IMR-90 (cell line): ENCODE results near the gene PRKAR1B. TPM values are rescaled to one million over a fixed set of nuclear protein-coding genes. Genes with fewer than 3 reads are reported as not detected.

Experiments used
- ATAC-seq: fragments of 200-7000 bp; cut with Tn5 transposase; 2 replicates; pipeline ENCODE4 v1.9.1; 2020; ENCODE audit warnings: low read depth, mild to moderate bottlenecking, moderate library complexity
- BruUV-seq: library from RNA; stranded (reverse); fragments of 400-500 nt; replicated peaks from 2 replicates; lab custom pipeline; 2021; lab: Mats Ljungman, UMichigan
- CTCF ChIA-PET: fragments of 300-600 bp; formaldehyde crosslinking; extraction: SDS; loops from one replicate; lab custom pipeline; 2021; ENCODE audit warnings: antibody characterized with exemption; lab: Yijun Ruan, JAX
- POLR2A ChIA-PET: fragments of 300-600 bp; sonication (Branson Sonifier 250); formaldehyde crosslinking; loops from one replicate; lab custom pipeline; 2022; ENCODE audit warnings: antibody characterized with exemption; ENCODE audit not compliant: unreplicated experiment; lab: Charles Lee
- DNase-seq: peaks from one replicate; pipeline ENCODE4 v3.0.0; 2013
- H2AFZ ChIP-seq: replicated peaks from 2 replicates; pipeline ENCODE3; 2013; ENCODE audit warnings: low read length, mild to moderate bottlenecking; ENCODE audit not compliant: poor library complexity
- H2AK5ac ChIP-seq: 2 replicates; pipeline ENCODE4 v1.6.1; 2013; ENCODE audit warnings: low read depth, low read length, inconsistent platforms
- H2AK9ac ChIP-seq: replicated peaks from 2 replicates; pipeline ENCODE3; 2013; ENCODE audit warnings: mild to moderate bottlenecking, low read depth, low read length, moderate library complexity; ENCODE audit not compliant: poor library complexity
- H2BK120ac ChIP-seq: 2 replicates; pipeline ENCODE4 v1.6.1; 2013; ENCODE audit warnings: low read depth, low read length, inconsistent platforms
- H2BK15ac ChIP-seq: 3 replicates; pipeline ENCODE4 v1.6.1; 2013; ENCODE audit warnings: low read depth, low read length, inconsistent platforms
- H2BK20ac ChIP-seq: 2 replicates; pipeline ENCODE4 v1.6.1; 2013; ENCODE audit warnings: low read depth, mild to moderate bottlenecking, inconsistent platforms, low read length, moderate library complexity
- H2BK5ac ChIP-seq: 2 replicates; pipeline ENCODE4 v1.6.1; 2013; ENCODE audit warnings: mild to moderate bottlenecking, low read depth, low read length, inconsistent platforms; ENCODE audit not compliant: poor library complexity, severe bottlenecking
- H3K14ac ChIP-seq: replicated peaks from 2 replicates; pipeline ENCODE4 v1.6.1; 2013; ENCODE audit warnings: low read depth, low read length, inconsistent platforms
- H3K18ac ChIP-seq: 2 replicates; pipeline ENCODE4 v1.6.1; 2013; ENCODE audit warnings: low read depth, low read length, control low read depth
- H3K23ac ChIP-seq: 2 replicates; pipeline ENCODE4 v1.6.1; 2013; ENCODE audit warnings: low read depth, low read length, inconsistent platforms
- H3K27ac ChIP-seq: 2 replicates; pipeline ENCODE4 v1.5.1; 2013; ENCODE audit warnings: mild to moderate bottlenecking, control low read depth, low read length; ENCODE audit not compliant: insufficient read depth
- H3K27me3 ChIP-seq: 2 replicates; pipeline ENCODE4 v1.6.1; 2013; ENCODE audit warnings: low read length; ENCODE audit not compliant: control insufficient read depth, insufficient read depth
- H3K36me3 ChIP-seq: 2 replicates; pipeline ENCODE4 v1.6.1; 2013; ENCODE audit warnings: low read length, mixed read lengths; ENCODE audit not compliant: control insufficient read depth, insufficient read depth
- H3K4ac ChIP-seq: 2 replicates; pipeline ENCODE4 v1.6.1; 2013; ENCODE audit warnings: low read depth, low read length, inconsistent platforms
- H3K4me1 ChIP-seq: 2 replicates; pipeline ENCODE4 v1.6.1; 2013; ENCODE audit warnings: low read length, mixed read lengths; ENCODE audit not compliant: control insufficient read depth, insufficient read depth
- H3K4me2 ChIP-seq: 2 replicates; pipeline ENCODE4 v1.6.1; 2013; ENCODE audit warnings: low read depth, mild to moderate bottlenecking, control low read depth, low read length, moderate library complexity
- H3K4me3 ChIP-seq: 2 replicates; pipeline ENCODE4 v1.5.1; 2013; ENCODE audit warnings: low read depth, mild to moderate bottlenecking, control low read depth, low read length, moderate library complexity; ENCODE audit not compliant: insufficient read depth
- H3K56ac ChIP-seq: 2 replicates; pipeline ENCODE4 v1.6.1; 2013; ENCODE audit warnings: low read length, inconsistent platforms; ENCODE audit not compliant: insufficient read depth; ENCODE audit errors: extremely low read depth
- H3K79me1 ChIP-seq, 2 experiments: 2 replicates each; pipeline ENCODE4 v1.6.1; 2013; ENCODE audit warnings: low read length in 2 of 2, inconsistent platforms in 1 of 2, low read depth in 1 of 2
- H3K9ac ChIP-seq: 2 replicates; pipeline ENCODE4 v1.6.1; 2013; ENCODE audit warnings: low read depth, low read length, control low read depth
- H3K9me1 ChIP-seq: 2 replicates; pipeline ENCODE4 v1.6.1; 2013; ENCODE audit warnings: low read length, inconsistent platforms; ENCODE audit not compliant: insufficient read depth
- H3K9me3 ChIP-seq: 2 replicates; pipeline ENCODE4 v1.6.1; 2013; ENCODE audit warnings: low read length; ENCODE audit not compliant: control insufficient read depth, insufficient read depth
- H4K20me1 ChIP-seq: 2 replicates; pipeline ENCODE4 v1.6.1; 2013; ENCODE audit warnings: low read length, inconsistent platforms; ENCODE audit not compliant: insufficient read depth
- H4K5ac ChIP-seq: 2 replicates; pipeline ENCODE4 v1.6.1; 2013; ENCODE audit warnings: mild to moderate bottlenecking, low read depth, low read length, control low read depth
- H4K8ac ChIP-seq, 2 experiments: 2 replicates each; pipeline ENCODE4 v1.6.1; 2013; ENCODE audit warnings: low read depth in 2 of 2, low read length in 2 of 2, control low read depth in 1 of 2, inconsistent platforms in 1 of 2
- H4K91ac ChIP-seq: 2 replicates; pipeline ENCODE4 v1.6.1; 2013; ENCODE audit warnings: low read depth, low read length, inconsistent platforms; ENCODE audit not compliant: insufficient read depth
- BHLHE40 ChIP-seq: fragments of 150-350 bp; IDR thresholded peaks from 2 replicates; pipeline ENCODE4 v1.6.1; 2016; ENCODE audit warnings: mild to moderate bottlenecking, low read depth, low read length
- CEBPB ChIP-seq: IDR thresholded peaks from 2 replicates; pipeline ENCODE4 v1.6.1; 2012; ENCODE audit warnings: low read depth, low read length, improper control_type of control experiment
- CHD1 ChIP-seq: IDR thresholded peaks from 2 replicates; pipeline ENCODE4 v1.6.1; 2012; ENCODE audit warnings: low read depth, low read length, improper control_type of control experiment
- FOS ChIP-seq: fragments of 150-350 bp; IDR thresholded peaks from 2 replicates; pipeline ENCODE4 v1.6.1; 2016; ENCODE audit warnings: low read depth, low read length
- MAFK ChIP-seq: IDR thresholded peaks from 2 replicates; pipeline ENCODE4 v1.6.1; 2012; ENCODE audit warnings: low read depth, low read length, improper control_type of control experiment
- MAZ ChIP-seq: IDR thresholded peaks from 2 replicates; pipeline ENCODE4 v1.6.1; 2012; ENCODE audit warnings: low read depth, mild to moderate bottlenecking, low read length, improper control_type of control experiment, moderate library complexity, borderline replicate concordance
- NFE2L2 ChIP-seq: fragments of 150-350 bp; IDR thresholded peaks from 2 replicates; pipeline ENCODE4 v1.6.1; 2016; ENCODE audit warnings: low read depth, mild to moderate bottlenecking, low read length
- POLR2A ChIP-seq: IDR thresholded peaks from 2 replicates; pipeline ENCODE4 v1.6.1; 2012; ENCODE audit warnings: mild to moderate bottlenecking, low read depth, low read length
- RAD21 ChIP-seq: IDR thresholded peaks from 2 replicates; pipeline ENCODE4 v1.6.1; 2012; ENCODE audit warnings: low read length, improper control_type of control experiment
- RCOR1 ChIP-seq: IDR thresholded peaks from 2 replicates; pipeline ENCODE4 v1.6.1; 2012; ENCODE audit warnings: mild to moderate bottlenecking, low read length, improper control_type of control experiment; ENCODE audit not compliant: insufficient replicate concordance
- RFX5 ChIP-seq: IDR thresholded peaks from 2 replicates; pipeline ENCODE4 v1.8.0; 2012; ENCODE audit warnings: low read depth, mild to moderate bottlenecking, low read length, moderate library complexity
- SMC3 ChIP-seq: fragments of 150-350 bp; IDR thresholded peaks from 2 replicates; pipeline ENCODE4 v1.6.1; 2016; ENCODE audit warnings: low read depth, mild to moderate bottlenecking, antibody characterized with exemption, low read length, moderate library complexity
- WGBS, 2 experiments: methylation state at CpG; one replicate each; pipeline versions ENCODE4 v1.1.5 to v1.1.7; 2013; ENCODE audit warnings: missing lambda C conversion rate in 2 of 2; ENCODE audit not compliant: insufficient read length in 1 of 2; ENCODE audit errors: extremely low coverage in 2 of 2; 5-methylcytosine and 5-hydroxymethylcytosine counted together
- dilution Hi-C: fragments of 300-500 bp; cut with HindIII; formaldehyde crosslinking; loops from one replicate; pipeline ENCODE4 v1.14.3; 2018; ENCODE audit warnings: low sequenced_read_pairs; ENCODE audit not compliant: unreplicated experiment
- in situ Hi-C: fragments of 300-500 bp; cut with MboI; formaldehyde crosslinking; loops from 3 replicates; pipeline ENCODE4 v1.14.3; 2019; ENCODE audit warnings: low sequenced_read_pairs, inconsistent platforms, mixed read lengths
- intact Hi-C: fragments of 100-400 bp; cut with micrococcal nuclease; formaldehyde crosslinking; loops from 2 replicates; pipeline ENCODE4 v1.10.0; 2022
- polyA plus RNA-seq, 3 experiments: library from polyadenylated mRNA; depleted of rRNA; stranded (reverse); fragments of >200 nt; gene quantifications; 2 replicates each; pipeline ENCODE4 v1.2.3, GENCODE V29; 2012; ENCODE audit warnings: low replicate concordance in 1 of 3
- total RNA-seq: library from RNA; depleted of rRNA; stranded (reverse); fragments of >200 nt; gene quantifications from 2 replicates; pipeline ENCODE4 v1.2.3, GENCODE V29; 2012
- TF ChIP-seq, protein P1 (sequence below): conservative IDR thresholded peaks from 2 replicates; pipeline ENCODE4 v1.5.1; 2012; ENCODE audit warnings: mild to moderate bottlenecking, low read depth, low read length, improper control_type of control experiment
- TF ChIP-seq, protein P2 (sequence below): fragments of 150-350 bp; IDR thresholded peaks from 2 replicates; pipeline ENCODE4 v1.6.1; 2017; ENCODE audit warnings: mild to moderate bottlenecking, antibody characterized with exemption, low read length, low read depth
- TF ChIP-seq, protein P3 (sequence below): fragments of 150-350 bp; IDR thresholded peaks from 2 replicates; pipeline ENCODE4 v1.6.1; 2016; ENCODE audit warnings: low read depth, mild to moderate bottlenecking, low read length, moderate library complexity, borderline replicate concordance

The PRKAR1B gene
- total and polyA plus RNA-seq, 2 of the 4 experiments (the other 2 are of a cell fraction): 15.2 to 20.2 TPM

DNA sequence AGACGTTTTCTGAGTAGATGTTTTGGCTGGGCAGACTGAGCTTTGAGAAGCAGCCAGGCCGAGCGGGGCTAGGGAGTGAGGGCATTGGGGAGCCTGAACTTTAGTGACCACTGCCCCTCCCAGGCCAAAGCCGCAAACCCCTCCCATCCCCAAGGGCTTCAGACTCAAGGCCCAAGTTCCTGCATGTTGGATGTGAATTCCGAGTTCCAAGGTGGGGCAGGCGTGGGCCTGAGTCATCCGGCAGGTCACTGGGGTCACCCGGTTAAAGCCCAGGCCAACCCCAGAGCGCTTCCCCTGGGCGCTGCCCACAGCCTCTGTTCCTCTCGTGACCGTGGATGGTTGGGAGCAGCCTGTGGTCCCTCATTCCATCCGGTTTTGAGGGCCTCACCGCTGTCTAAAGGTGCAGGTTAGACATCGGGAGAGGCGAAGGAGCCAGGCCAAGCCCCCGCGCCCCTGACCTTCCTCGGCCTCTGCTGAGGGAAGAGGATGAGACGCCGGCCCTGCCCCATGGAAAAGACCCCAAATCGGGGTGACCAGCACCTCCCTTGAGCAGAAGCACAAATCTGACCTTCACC lies 200.5 kb downstream of the PRKAR1B start:
- intact Hi-C loops (no loop called here), in situ Hi-C loops (no loop called here), dilution Hi-C loops (no loop called here)
- no peak overlapping the region for H3K18ac ChIP-seq
- 0 out of 2 replicates have a peak, but pooled peaks cover 3% of the 10 kb centered on the region for H3K9me3 ChIP-seq
- H2BK15ac ChIP-seq: no peak overlapping the region
- H3K14ac ChIP-seq: no peak overlapping the region
- H3K4me3 ChIP-seq: no peak overlapping the region
- no peak overlapping the region for H2BK120ac ChIP-seq
- POLR2A ChIA-PET: no interaction called here
- peaks cover 38% of the 10 kb centered on the region for H3K27me3 ChIP-seq
- no peak overlapping the region for H2BK5ac ChIP-seq
- H4K20me1 ChIP-seq: no peaks in the 10 kb centered on the region
- no peak for TF ChIP-seq RCOR1
- TF ChIP-seq CEBPB: no peak
- TF ChIP-seq MAZ: no peak
- TF ChIP-seq SMC3: no peak
- TF ChIP-seq, protein P1, sequence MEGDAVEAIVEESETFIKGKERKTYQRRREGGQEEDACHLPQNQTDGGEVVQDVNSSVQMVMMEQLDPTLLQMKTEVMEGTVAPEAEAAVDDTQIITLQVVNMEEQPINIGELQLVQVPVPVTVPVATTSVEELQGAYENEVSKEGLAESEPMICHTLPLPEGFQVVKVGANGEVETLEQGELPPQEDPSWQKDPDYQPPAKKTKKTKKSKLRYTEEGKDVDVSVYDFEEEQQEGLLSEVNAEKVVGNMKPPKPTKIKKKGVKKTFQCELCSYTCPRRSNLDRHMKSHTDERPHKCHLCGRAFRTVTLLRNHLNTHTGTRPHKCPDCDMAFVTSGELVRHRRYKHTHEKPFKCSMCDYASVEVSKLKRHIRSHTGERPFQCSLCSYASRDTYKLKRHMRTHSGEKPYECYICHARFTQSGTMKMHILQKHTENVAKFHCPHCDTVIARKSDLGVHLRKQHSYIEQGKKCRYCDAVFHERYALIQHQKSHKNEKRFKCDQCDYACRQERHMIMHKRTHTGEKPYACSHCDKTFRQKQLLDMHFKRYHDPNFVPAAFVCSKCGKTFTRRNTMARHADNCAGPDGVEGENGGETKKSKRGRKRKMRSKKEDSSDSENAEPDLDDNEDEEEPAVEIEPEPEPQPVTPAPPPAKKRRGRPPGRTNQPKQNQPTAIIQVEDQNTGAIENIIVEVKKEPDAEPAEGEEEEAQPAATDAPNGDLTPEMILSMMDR: no peak
- TF ChIP-seq POLR2A: no peak
- TF ChIP-seq RFX5: no peak
- TF ChIP-seq, protein P2, sequence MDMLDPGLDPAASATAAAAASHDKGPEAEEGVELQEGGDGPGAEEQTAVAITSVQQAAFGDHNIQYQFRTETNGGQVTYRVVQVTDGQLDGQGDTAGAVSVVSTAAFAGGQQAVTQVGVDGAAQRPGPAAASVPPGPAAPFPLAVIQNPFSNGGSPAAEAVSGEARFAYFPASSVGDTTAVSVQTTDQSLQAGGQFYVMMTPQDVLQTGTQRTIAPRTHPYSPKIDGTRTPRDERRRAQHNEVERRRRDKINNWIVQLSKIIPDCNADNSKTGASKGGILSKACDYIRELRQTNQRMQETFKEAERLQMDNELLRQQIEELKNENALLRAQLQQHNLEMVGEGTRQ: no peak
- no peak for TF ChIP-seq CHD1
- TF ChIP-seq RAD21: no peak
- no peak for TF ChIP-seq MAFK
- TF ChIP-seq NFE2L2: no peak
- TF ChIP-seq BHLHE40: no peak
- TF ChIP-seq, protein P3, sequence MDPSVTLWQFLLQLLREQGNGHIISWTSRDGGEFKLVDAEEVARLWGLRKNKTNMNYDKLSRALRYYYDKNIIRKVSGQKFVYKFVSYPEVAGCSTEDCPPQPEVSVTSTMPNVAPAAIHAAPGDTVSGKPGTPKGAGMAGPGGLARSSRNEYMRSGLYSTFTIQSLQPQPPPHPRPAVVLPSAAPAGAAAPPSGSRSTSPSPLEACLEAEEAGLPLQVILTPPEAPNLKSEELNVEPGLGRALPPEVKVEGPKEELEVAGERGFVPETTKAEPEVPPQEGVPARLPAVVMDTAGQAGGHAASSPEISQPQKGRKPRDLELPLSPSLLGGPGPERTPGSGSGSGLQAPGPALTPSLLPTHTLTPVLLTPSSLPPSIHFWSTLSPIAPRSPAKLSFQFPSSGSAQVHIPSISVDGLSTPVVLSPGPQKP: no peak
- no peak for TF ChIP-seq FOS
- BruUV-seq: no TSS peak
- H2AFZ ChIP-seq: no peak overlapping the region
- H4K5ac ChIP-seq: no peak overlapping the region
- CTCF ChIA-PET: no interaction called here
- no peaks in the 10 kb centered on the region for H3K79me1 ChIP-seq
- DNase-seq (no peak), ATAC-seq (no peak)
- H3K23ac ChIP-seq: no peak overlapping the region
- no peak overlapping the region for H3K9ac ChIP-seq
- no peak overlapping the region for H2AK9ac ChIP-seq
- no peak overlapping the region for H2BK20ac ChIP-seq
- H3K4ac ChIP-seq: no peak overlapping the region
- no peak overlapping the region for H4K91ac ChIP-seq
- H2AK5ac ChIP-seq: no peak overlapping the region
- 0 out of 2 replicates have a peak, but pooled peaks cover 3% of the 10 kb centered on the region for H3K4me1 ChIP-seq
- H3K56ac ChIP-seq: no peak overlapping the region
- no peak overlapping the region for H3K27ac ChIP-seq
- no peak overlapping the region for H3K4me2 ChIP-seq
- H4K8ac ChIP-seq: no peak overlapping the region
- H3K36me3 ChIP-seq: no peaks in the 10 kb centered on the region
- no peaks in the 10 kb centered on the region for H3K9me1 ChIP-seq
- 96% methylated on average over 4 of the region's 22 CpGs; no CpG with 5 or more reads in 1 of the 2 experiments for whole genome bisulfite sequencing, 2 experiments
